LNCAP (cell line): ENCODE measurements around the gene ATF4.

Experiments used
- TF ChIP-seq, protein P1 (sequence below): fragments of 450-650 bp; IDR thresholded peaks from 2 replicates; pipeline ENCODE4 v1.5.1; 2017; ENCODE audit warnings: mild to moderate bottlenecking

The ATF4 gene

GRCh38 chr22:39482768-39483167 is 37.6 kb upstream of the ATF4 start:
- TF ChIP-seq, protein P1, sequence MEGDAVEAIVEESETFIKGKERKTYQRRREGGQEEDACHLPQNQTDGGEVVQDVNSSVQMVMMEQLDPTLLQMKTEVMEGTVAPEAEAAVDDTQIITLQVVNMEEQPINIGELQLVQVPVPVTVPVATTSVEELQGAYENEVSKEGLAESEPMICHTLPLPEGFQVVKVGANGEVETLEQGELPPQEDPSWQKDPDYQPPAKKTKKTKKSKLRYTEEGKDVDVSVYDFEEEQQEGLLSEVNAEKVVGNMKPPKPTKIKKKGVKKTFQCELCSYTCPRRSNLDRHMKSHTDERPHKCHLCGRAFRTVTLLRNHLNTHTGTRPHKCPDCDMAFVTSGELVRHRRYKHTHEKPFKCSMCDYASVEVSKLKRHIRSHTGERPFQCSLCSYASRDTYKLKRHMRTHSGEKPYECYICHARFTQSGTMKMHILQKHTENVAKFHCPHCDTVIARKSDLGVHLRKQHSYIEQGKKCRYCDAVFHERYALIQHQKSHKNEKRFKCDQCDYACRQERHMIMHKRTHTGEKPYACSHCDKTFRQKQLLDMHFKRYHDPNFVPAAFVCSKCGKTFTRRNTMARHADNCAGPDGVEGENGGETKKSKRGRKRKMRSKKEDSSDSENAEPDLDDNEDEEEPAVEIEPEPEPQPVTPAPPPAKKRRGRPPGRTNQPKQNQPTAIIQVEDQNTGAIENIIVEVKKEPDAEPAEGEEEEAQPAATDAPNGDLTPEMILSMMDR: no peak

GRCh38 chr22:39486951-39487825 is 33.2 kb upstream of the ATF4 start:
- TF ChIP-seq, protein P1: no peak

DNA sequence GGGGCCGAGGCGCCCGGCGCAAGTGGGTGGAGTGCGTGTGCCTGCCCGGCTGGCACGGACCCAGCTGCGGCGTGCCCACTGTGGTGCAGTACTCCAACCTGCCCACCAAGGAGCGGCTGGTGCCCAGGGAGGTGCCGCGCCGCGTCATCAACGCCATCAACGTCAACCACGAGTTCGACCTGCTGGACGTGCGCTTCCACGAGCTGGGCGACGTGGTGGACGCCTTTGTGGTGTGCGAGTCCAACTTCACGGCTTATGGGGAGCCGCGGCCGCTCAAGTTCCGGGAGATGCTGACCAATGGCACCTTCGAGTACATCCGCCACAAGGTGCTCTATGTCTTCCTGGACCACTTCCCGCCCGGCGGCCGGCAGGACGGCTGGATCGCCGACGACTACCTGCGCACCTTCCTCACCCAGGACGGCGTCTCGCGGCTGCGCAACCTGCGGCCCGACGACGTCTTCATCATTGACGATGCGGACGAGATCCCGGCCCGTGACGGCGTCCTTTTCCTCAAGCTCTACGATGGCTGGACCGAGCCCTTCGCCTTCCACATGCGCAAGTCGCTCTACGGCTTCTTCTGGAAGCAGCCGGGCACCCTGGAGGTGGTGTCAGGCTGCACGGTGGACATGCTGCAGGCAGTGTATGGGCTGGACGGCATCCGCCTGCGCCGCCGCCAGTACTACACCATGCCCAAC is 32.4 kb upstream of the ATF4 start:
- TF ChIP-seq, protein P1: no peak

DNA sequence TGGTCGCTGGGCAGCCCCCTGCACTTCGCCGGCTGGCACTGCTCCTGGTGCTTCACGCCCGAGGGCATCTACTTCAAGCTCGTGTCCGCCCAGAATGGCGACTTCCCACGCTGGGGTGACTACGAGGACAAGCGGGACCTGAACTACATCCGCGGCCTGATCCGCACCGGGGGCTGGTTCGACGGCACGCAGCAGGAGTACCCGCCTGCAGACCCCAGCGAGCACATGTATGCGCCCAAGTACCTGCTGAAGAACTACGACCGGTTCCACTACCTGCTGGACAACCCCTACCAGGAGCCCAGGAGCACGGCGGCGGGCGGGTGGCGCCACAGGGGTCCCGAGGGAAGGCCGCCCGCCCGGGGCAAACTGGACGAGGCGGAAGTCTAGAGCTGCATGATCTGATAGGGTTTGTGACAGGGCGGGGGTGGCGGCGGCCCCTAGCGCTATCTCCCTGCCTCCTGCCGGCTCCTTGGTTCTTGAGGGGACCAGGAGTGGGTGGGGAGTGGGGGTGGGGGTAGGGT is 31.7 kb upstream of the ATF4 start:
- TF ChIP-seq, protein P1: no peak

DNA sequence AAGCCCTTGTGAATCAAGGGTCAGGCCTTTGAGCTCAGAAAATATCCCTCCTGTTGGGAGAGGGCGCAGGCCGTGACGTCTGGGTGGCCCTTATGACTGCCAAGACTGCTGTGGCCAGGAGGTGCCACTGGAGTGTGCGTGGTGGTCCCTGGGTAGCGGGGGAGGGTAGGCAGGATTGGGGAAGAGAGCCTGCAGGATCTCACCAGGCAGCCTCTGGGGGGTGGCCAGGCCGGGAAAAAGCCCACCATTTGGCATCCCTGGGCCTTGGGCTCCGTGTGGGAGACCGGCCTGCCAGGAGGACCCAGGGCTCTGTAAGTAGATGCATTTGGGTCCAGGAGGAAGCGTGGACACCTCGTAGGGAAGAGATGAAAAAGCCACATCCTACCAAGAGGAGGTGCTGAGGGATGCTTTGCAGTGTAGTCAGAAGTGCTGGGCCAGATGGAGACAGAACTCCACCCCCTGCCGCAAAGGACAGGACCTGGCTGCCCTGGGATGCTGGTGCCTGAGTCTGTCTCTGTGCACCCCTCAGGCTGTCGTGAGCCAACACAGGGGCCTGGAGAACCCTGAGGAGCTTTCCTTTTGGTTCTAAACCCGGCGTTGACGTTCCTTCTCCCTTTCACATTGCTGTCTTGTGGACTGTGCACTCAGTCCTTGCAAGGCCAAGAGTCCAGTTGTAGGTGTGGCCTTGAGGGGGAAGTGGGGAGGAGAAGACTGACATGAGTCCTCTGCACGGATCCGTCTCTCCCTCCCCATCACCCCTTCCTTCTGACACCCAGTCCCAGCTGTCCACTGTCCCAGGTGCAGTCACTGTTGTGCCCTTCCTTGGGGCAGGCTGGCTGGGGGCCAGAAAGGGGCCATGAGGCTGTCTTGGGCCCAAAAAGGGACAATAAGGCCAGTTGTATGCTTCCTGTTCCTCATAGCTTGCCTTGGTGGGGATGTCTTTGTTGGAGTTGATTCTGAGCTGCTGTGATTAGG is 31.0 kb upstream of the ATF4 start:
- TF ChIP-seq, protein P1: no peak

DNA sequence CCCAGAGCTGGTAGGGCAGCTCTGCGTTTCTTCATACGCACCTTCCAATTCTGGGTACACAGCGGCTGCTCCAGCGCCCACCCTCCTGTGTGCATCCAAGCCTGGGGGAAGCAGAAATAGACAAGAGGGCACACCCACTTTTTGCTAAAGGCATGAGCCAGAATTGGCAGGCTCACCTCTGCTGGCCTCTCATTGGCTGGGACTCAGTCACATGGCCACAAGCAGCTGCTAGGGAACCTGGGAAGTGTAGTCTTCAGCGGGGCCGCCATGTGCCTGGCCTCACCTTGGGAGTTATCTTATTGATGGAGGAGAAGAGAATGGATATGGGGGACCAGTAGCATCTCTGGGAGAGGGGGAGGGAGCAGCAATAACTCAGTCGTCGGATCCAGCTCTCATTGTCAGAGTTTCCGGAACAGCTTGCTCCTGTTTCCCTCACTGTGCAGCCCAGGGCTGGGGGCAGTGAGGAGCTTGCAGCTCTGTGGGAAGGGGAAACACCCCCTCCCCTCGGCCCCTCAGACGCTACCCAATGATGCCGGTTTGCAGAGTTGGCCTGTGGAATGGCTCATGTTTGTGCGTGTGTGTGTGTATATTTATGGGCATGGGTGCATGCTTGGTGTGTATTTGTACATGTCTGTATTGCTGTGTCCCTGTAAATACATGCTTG is 30.1 kb upstream of the ATF4 start:
- TF ChIP-seq, protein P1: no peak
